Hippocampal formation (tissue), 2 donors: ENCODE measurements around the gene TTC7B.

Source experiments
- DNase-seq, 2 donors: peaks; one replicate each; lab custom pipeline; 2025; lab: John Stamatoyannopoulos, UW

The TTC7B gene

GRCh38 chr14:90805662-90806540, 10.3 kb downstream of the TTC7B start:
- DNase-seq, result peak; percentile 26 to 35

- no peak for DNase-seq
Measured at GRCh38 chr14:90805084-90805391, 11.2 kb downstream of the TTC7B start.

- no peak for DNase-seq
Measured at GRCh38 chr14:90804292-90805083, 11.7 kb downstream of the TTC7B start.

GRCh38 chr14:90803249-90803648, 13.0 kb downstream of the TTC7B start:
- no peak for DNase-seq

- DNase-seq, result no peak
Measured at GRCh38 chr14:90799420-90799819, 16.8 kb downstream of the TTC7B start.

- DNase-seq, result no peak
Measured at GRCh38 chr14:90797919-90798318, 18.3 kb downstream of the TTC7B start.

GRCh38 chr14:90797451-90797850, 18.8 kb downstream of the TTC7B start:
- no peak for DNase-seq

GRCh38 chr14:90796329-90796728, 19.9 kb downstream of the TTC7B start:
- no peak for DNase-seq

- no peak for DNase-seq
Measured at GRCh38 chr14:90795744-90796143, 20.5 kb downstream of the TTC7B start.

GRCh38 chr14:90791486-90791885, 24.7 kb downstream of the TTC7B start:
- DNase-seq, result no peak

- peak in 1 of 2 donors; percentile 32 for DNase-seq
Measured at GRCh38 chr14:90788031-90788430, 28.2 kb downstream of the TTC7B start.

GRCh38 chr14:90785876-90786450, 30.3 kb downstream of the TTC7B start:
- DNase-seq, result no peak

GRCh38 chr14:90785471-90785870, 30.8 kb downstream of the TTC7B start:
- DNase-seq, result peak; percentile 25 to 41

GRCh38 chr14:90784621-90785270, 31.5 kb downstream of the TTC7B start:
- DNase-seq, result no peak

- no peak for DNase-seq
Measured at GRCh38 chr14:90783344-90783743, 32.9 kb downstream of the TTC7B start.

- no peak for DNase-seq
Measured at GRCh38 chr14:90782892-90783291, 33.3 kb downstream of the TTC7B start.

GRCh38 chr14:90781876-90782275, 34.4 kb downstream of the TTC7B start:
- DNase-seq, result no peak

- no peak for DNase-seq
Measured at GRCh38 chr14:90781344-90781761, 34.9 kb downstream of the TTC7B start.

- DNase-seq, result no peak
Measured at GRCh38 chr14:90780519-90780918, 35.7 kb downstream of the TTC7B start.

- DNase-seq, result no peak
Measured at GRCh38 chr14:90778571-90779255, 37.5 kb downstream of the TTC7B start.

GRCh38 chr14:90777830-90778485, 38.3 kb downstream of the TTC7B start:
- DNase-seq, result no peak
